ENCODE measurements around the gene TMEM39A. TPM values are rescaled to one million over a fixed set of nuclear protein-coding genes. Genes with fewer than 3 reads are reported as not detected.

The TMEM39A gene
- total RNA-seq, 1 experiment from 2014 or later = 28.4 TPM

GRCh38 chr3:119380697-119381096, 82.7 kb downstream of the TMEM39A start:
- H2AFZ ChIP-seq (ENCODE audit: low read length) = no peak overlapping the region
- no peak for DNase-seq
- no peak overlapping the region for H3K27ac ChIP-seq (ENCODE audit: low read length)
- no peaks in the 10 kb centered on the region for H3K27me3 ChIP-seq (ENCODE audit: low read length)
- no peak overlapping the region for H3K4me2 ChIP-seq (ENCODE audit: low read depth, low read length, poor library complexity, severe bottlenecking)
- no peaks in the 10 kb centered on the region for H3K36me3 ChIP-seq (ENCODE audit: insufficient read depth, low read length)
- no peak overlapping the region for H3K4me3 ChIP-seq (ENCODE audit: low read length)
- H4K20me1 ChIP-seq (ENCODE audit: insufficient read depth, low read depth, low read length) = no peaks in the 10 kb centered on the region
- no peaks in the 10 kb centered on the region for H3K4me1 ChIP-seq (ENCODE audit: low read length)
- no peaks in the 10 kb centered on the region for H3K79me2 ChIP-seq (ENCODE audit: low read length)
- H3K9ac ChIP-seq (ENCODE audit: low read length) = no peak overlapping the region
- H3K9me3 ChIP-seq (ENCODE audit: low read length) = no peaks in the 10 kb centered on the region
- no peaks in the 10 kb centered on the region for H3K9me2 ChIP-seq (replicated peaks; ENCODE audit: insufficient read depth, low read length)

Other genes with a start within 250 kb of the TMEM39A start
- gene B4GALT4, start 222.7 kb downstream of the TMEM39A start, total RNA-seq (2014; rRNA removed; shearing (Covaris generic); ENCODE audit: low replicate concordance) = 9.8 and 11.7 TPM in 2 replicates
- 1.2 TPM in 1 of 2 replicates, not detected in the other for gene ARHGAP31, start 169.2 kb downstream of the TMEM39A start, total RNA-seq (2014; rRNA removed; shearing (Covaris generic); ENCODE audit: low replicate concordance)
- gene POGLUT1, start 5.3 kb upstream of the TMEM39A start, total RNA-seq (2014; rRNA removed; shearing (Covaris generic); ENCODE audit: low replicate concordance) = 22.8 and 24.7 TPM in 2 replicates
- gene TIMMDC1, start 34.9 kb upstream of the TMEM39A start, total RNA-seq (2014; rRNA removed; shearing (Covaris generic); ENCODE audit: low replicate concordance) = 94.1 and 105 TPM in 2 replicates
- not detected in 2 replicates for gene CD80, start 96.0 kb upstream of the TMEM39A start, total RNA-seq (2014; rRNA removed; shearing (Covaris generic); ENCODE audit: low replicate concordance)
- 2.9 and 3.0 TPM in 2 replicates for gene ADPRH, start 115.9 kb upstream of the TMEM39A start, total RNA-seq (2014; rRNA removed; shearing (Covaris generic); ENCODE audit: low replicate concordance)
- gene PLA1A, start 134.3 kb upstream of the TMEM39A start, total RNA-seq (2014; rRNA removed; shearing (Covaris generic); ENCODE audit: low replicate concordance) = not detected in 2 replicates
- gene POPDC2, start 197.0 kb upstream of the TMEM39A start, total RNA-seq (2014; rRNA removed; shearing (Covaris generic); ENCODE audit: low replicate concordance) = 0.32 and 1.0 TPM in 2 replicates
- gene COX17, start 213.8 kb upstream of the TMEM39A start, total RNA-seq (2014; rRNA removed; shearing (Covaris generic); ENCODE audit: low replicate concordance) = 54.3 and 108 TPM in 2 replicates
- not detected in 2 replicates for gene CFAP91, start 239.4 kb upstream of the TMEM39A start, total RNA-seq (2014; rRNA removed; shearing (Covaris generic); ENCODE audit: low replicate concordance)

Data from Karpas-422 (cell line).